H1 (cell line): Measurements from ENCODE around the gene TSPAN8. TPM values are rescaled to one million over a fixed set of nuclear protein-coding genes. Genes with fewer than 3 reads are reported as not detected.
A peak's percentile ranks its signal among the peaks of the same experiment; 100 is the strongest.

Experiments used
- CTCF ChIA-PET: fragments of 300-600 bp; sonication (Branson Sonifier 250); formaldehyde crosslinking; loops from one replicate; lab custom pipeline; 2021; ENCODE audit not compliant: partially characterized antibody; lab: Charles Lee
- POLR2A ChIA-PET: fragments of 300-600 bp; sonication (Branson Sonifier 250); formaldehyde crosslinking; loops from one replicate; lab custom pipeline; 2021; ENCODE audit warnings: inconsistent platforms; ENCODE audit not compliant: partially characterized antibody; lab: Charles Lee
- DNase-seq, 2 experiments: peaks; one replicate each; pipeline versions ENCODE4 v3.0.0 to v3.0.0-alpha.2; 2010 to 2022; ENCODE audit warnings: low spot score in 2 of 2, low read depth in 1 of 2, mixed read lengths in 1 of 2
- FAIRE-seq: peaks from 2 replicates; lab custom pipeline; 2011; peaks lifted over from hg19 to GRCh38; lab: Jason Lieb, UNC
- H2AFZ ChIP-seq: 2 replicates; pipeline ENCODE4 v1.8.1; 2012; ENCODE audit warnings: low read length, inconsistent platforms
- H2AK5ac ChIP-seq: 2 replicates; pipeline ENCODE4 v1.6.1; 2013; ENCODE audit warnings: low read depth, low read length
- H2BK120ac ChIP-seq: replicated peaks from 2 replicates; pipeline ENCODE3; 2013; ENCODE audit warnings: low read depth, low read length, inconsistent platforms
- H2BK12ac ChIP-seq: 2 replicates; pipeline ENCODE4 v1.6.1; 2013; ENCODE audit warnings: low read depth, low read length
- H2BK15ac ChIP-seq: 2 replicates; pipeline ENCODE4 v1.6.1; 2013; ENCODE audit warnings: low read length
- H2BK20ac ChIP-seq: 2 replicates; pipeline ENCODE4 v1.6.1; 2013; ENCODE audit warnings: low read length
- H2BK5ac ChIP-seq: 2 replicates; pipeline ENCODE4 v1.6.1; 2013; ENCODE audit warnings: low read depth, low read length
- H3K14ac ChIP-seq: 2 replicates; pipeline ENCODE4 v1.6.1; 2013; ENCODE audit warnings: inconsistent platforms; ENCODE audit not compliant: insufficient read length
- H3K18ac ChIP-seq: 2 replicates; pipeline ENCODE4 v1.6.1; 2013; ENCODE audit warnings: low read length; ENCODE audit errors: extremely low read depth
- H3K23ac ChIP-seq: 2 replicates; pipeline ENCODE4 v1.6.1; 2013; ENCODE audit warnings: inconsistent platforms; ENCODE audit not compliant: insufficient read length
- H3K23me2 ChIP-seq: 2 replicates; pipeline ENCODE4 v1.6.1; 2013; ENCODE audit warnings: low read depth, low read length
- H3K27ac ChIP-seq: 2 replicates; pipeline ENCODE4 v1.6.1; 2011; ENCODE audit warnings: low read depth, low read length, inconsistent platforms
- H3K27me3 ChIP-seq, 4 experiments: replicated peaks in 1 of 4; 1 replicate in 1 of 4; 2 replicates in 3 of 4; pipeline versions ENCODE4 v1.6.1 to v1.8.1; 2011 to 2013; ENCODE audit warnings: low read length in 3 of 4, mild to moderate bottlenecking in 3 of 4, inconsistent platforms in 2 of 4, mixed read lengths in 2 of 4, moderate library complexity in 1 of 4; ENCODE audit not compliant: control insufficient read depth in 3 of 4, insufficient read depth in 3 of 4; ENCODE audit errors: extremely low read depth in 1 of 4
- H3K36me3 ChIP-seq, 4 experiments: 2 replicates each; pipeline versions ENCODE4 v1.6.1 to v1.8.1; 2011 to 2013; ENCODE audit warnings: mild to moderate bottlenecking in 4 of 4, low read length in 3 of 4, moderate library complexity in 2 of 4, control low read depth in 1 of 4, inconsistent platforms in 1 of 4; ENCODE audit not compliant: insufficient read depth in 4 of 4, control insufficient read depth in 2 of 4
- H3K4ac ChIP-seq: replicated peaks from 2 replicates; pipeline ENCODE3; 2013; ENCODE audit warnings: low read length, low read depth, mixed read lengths, inconsistent platforms; ENCODE audit not compliant: insufficient read length
- H3K4me1 ChIP-seq, 4 experiments: replicated peaks in 1 of 4; 1 replicate in 1 of 4; 2 replicates in 3 of 4; pipeline versions ENCODE4 v1.6.1 to v1.8.1; 2011 to 2013; ENCODE audit warnings: low read length in 3 of 4, inconsistent platforms in 2 of 4, mixed read lengths in 1 of 4; ENCODE audit not compliant: insufficient read depth in 4 of 4, control insufficient read depth in 3 of 4
- H3K4me2 ChIP-seq, 2 experiments: 2 replicates each; pipeline versions ENCODE4 v1.6.1 to v1.8.1; 2011 to 2013; ENCODE audit warnings: low read depth in 2 of 2, low read length in 2 of 2, control low read depth in 1 of 2, inconsistent platforms in 1 of 2, mild to moderate bottlenecking in 1 of 2; ENCODE audit not compliant: insufficient read depth in 1 of 2
- H3K4me3 ChIP-seq, 4 experiments: fragments of 200-600, 300-600 bp in 1 of 4; sonication (generic), shearing (Covaris generic), sonication (Bioruptor Twin) in 1 of 4; 2 replicates each; pipeline versions ENCODE4 v1.5.1 to v1.8.1; 2011 to 2016; ENCODE audit warnings: low read length in 4 of 4, low read depth in 3 of 4, control low read depth in 2 of 4, inconsistent platforms in 2 of 4, mild to moderate bottlenecking in 2 of 4, mixed read lengths in 1 of 4, moderate library complexity in 1 of 4; ENCODE audit not compliant: insufficient read depth in 2 of 4; ENCODE audit errors: extremely low read depth in 1 of 4
- H3K56ac ChIP-seq: replicated peaks from 2 replicates; pipeline ENCODE3; 2013; ENCODE audit warnings: low read depth, mild to moderate bottlenecking, mixed read lengths, low read length, inconsistent platforms; ENCODE audit not compliant: insufficient read length
- H3K79me1 ChIP-seq: 2 replicates; pipeline ENCODE4 v1.6.1; 2013; ENCODE audit warnings: low read depth, low read length, control low read depth
- H3K79me2 ChIP-seq, 2 experiments: 2 replicates each; pipeline versions ENCODE4 v1.6.1 to v1.8.1; 2012 to 2013; ENCODE audit warnings: low read length in 2 of 2, mild to moderate bottlenecking in 2 of 2, inconsistent platforms in 1 of 2; ENCODE audit not compliant: insufficient read depth in 2 of 2, control insufficient read depth in 1 of 2
- H3K9ac ChIP-seq, 4 experiments: replicated peaks in 1 of 4; 1 replicate in 1 of 4; 2 replicates in 3 of 4; pipeline versions ENCODE4 v1.6.1 to v1.8.1; 2011 to 2013; ENCODE audit warnings: low read depth in 3 of 4, low read length in 3 of 4, control low read depth in 2 of 4, mild to moderate bottlenecking in 2 of 4, moderate library complexity in 2 of 4, inconsistent platforms in 1 of 4; ENCODE audit errors: extremely low read depth in 1 of 4
- H3K9me3 ChIP-seq, 2 experiments: 2 replicates each; pipeline versions ENCODE4 v1.6.1 to v1.8.1; 2012 to 2013; ENCODE audit warnings: mild to moderate bottlenecking in 2 of 2, moderate library complexity in 2 of 2, control low read depth in 1 of 2, inconsistent platforms in 1 of 2, low read depth in 1 of 2, low read length in 1 of 2, mixed read lengths in 1 of 2; ENCODE audit not compliant: insufficient read depth in 2 of 2
- H4K20me1 ChIP-seq, 2 experiments: replicated peaks in 1 of 2; 2 replicates each; pipeline versions ENCODE3 to v1.8.1; 2011 to 2013; ENCODE audit warnings: inconsistent platforms in 2 of 2, low read length in 2 of 2, mild to moderate bottlenecking in 1 of 2; ENCODE audit not compliant: insufficient read depth in 2 of 2, control insufficient read depth in 1 of 2
- H4K5ac ChIP-seq: 2 replicates; pipeline ENCODE4 v1.6.1; 2013; ENCODE audit warnings: low read length, low read depth, mixed read lengths, inconsistent platforms; ENCODE audit not compliant: insufficient read length
- H4K8ac ChIP-seq: 2 replicates; pipeline ENCODE4 v1.8.0; 2013; ENCODE audit warnings: mild to moderate bottlenecking, moderate library complexity, low read length, inconsistent platforms; ENCODE audit not compliant: insufficient read depth; ENCODE audit errors: extremely low read depth
- H4K91ac ChIP-seq: replicated peaks from 2 replicates; pipeline ENCODE3; 2013; ENCODE audit warnings: low read length, mixed read lengths, inconsistent platforms; ENCODE audit not compliant: insufficient read length
- CREB1 ChIP-seq: IDR thresholded peaks from 2 replicates; pipeline ENCODE4 v1.6.1; 2012; ENCODE audit warnings: inconsistent platforms
- CTCF ChIP-seq, 3 experiments: IDR thresholded peaks; 1 replicate in 2 of 3; 2 replicates in 1 of 3; pipeline versions ENCODE4 v1.5.1 to v1.6.1; 2011; ENCODE audit warnings: low read length in 3 of 3, mild to moderate bottlenecking in 3 of 3, inconsistent platforms in 2 of 3, low read depth in 1 of 3, moderate library complexity in 1 of 3; ENCODE audit not compliant: insufficient read depth in 1 of 3; ENCODE audit errors: control extremely low read depth in 1 of 3
- JUND ChIP-seq: IDR thresholded peaks from 2 replicates; pipeline ENCODE4 v1.6.1; 2011; ENCODE audit warnings: mild to moderate bottlenecking, improper control_type of control experiment, low read length
- WGBS, 2 experiments: shearing (Covaris generic) in 1 of 2; methylation state at CpG; one replicate each; pipeline versions ENCODE4 v1.1.6 to v1.1.7; 2013 to 2015; ENCODE audit warnings: low lambda C conversion rate in 2 of 2, mixed read lengths in 2 of 2, inconsistent platforms in 1 of 2, low coverage in 1 of 2, missing lambda C conversion rate in 1 of 2; ENCODE audit not compliant: insufficient replicate concordance in 2 of 2, insufficient coverage in 1 of 2, insufficient read length in 1 of 2; ENCODE audit errors: extremely low coverage in 1 of 2, missing lambda C conversion rate in 1 of 2; 5-methylcytosine and 5-hydroxymethylcytosine counted together
- polyA plus RNA-seq, 7 experiments: library from polyadenylated mRNA; depleted of rRNA in 3 of 7; stranded (reverse) in 5 of 7; unstranded in 2 of 7; fragments of >200 nt in 5 of 7; fragments of 200-250 nt in 2 of 7; gene quantifications; 1 replicate in 5 of 7; 2 replicates in 1 of 7; 4 replicates in 1 of 7; pipeline versions ENCODE4 v1.2.1 to v1.2.3, GENCODE V29; 2011 to 2013; ENCODE audit warnings: missing spikeins in 2 of 7, mixed read lengths in 2 of 7
- total RNA-seq: library from RNA; stranded (reverse); fragmentation: NEBNext Ultra II Directional; extraction: Animal tissue kit (Norgen Biotek cat#: 25700); gene quantifications from 2 replicates; pipeline ENCODE4 v1.2.1, GENCODE V29; 2021
- TF ChIP-seq, protein P1 (sequence below): IDR thresholded peaks from 2 replicates; pipeline ENCODE4 v1.6.1; 2011; ENCODE audit warnings: low read length, improper control_type of control experiment

Gene TSPAN8
- total and polyA plus RNA-seq, 2 of the 8 experiments (the other 6 are each of a cell fraction or from before 2014, with no cell fraction given), result not detected

GRCh38 chr12:71195338-71195896, 37.6 kb upstream of the TSPAN8 start:
- no peak overlapping the region for H2AK5ac ChIP-seq
- peak overlapping the region; percentile 22; the same call in 1 of the 2 replicates for H2BK12ac ChIP-seq
- H3K18ac ChIP-seq, result peak overlapping the region; percentile 9; the same call in 1 of the 2 replicates
- H3K4ac ChIP-seq, result no peak overlapping the region
- no peaks in the 10 kb centered on the region for H3K9me3 ChIP-seq
- no peak overlapping the region; the same call in 1 of the 2 replicates for H2BK5ac ChIP-seq
- 0 out of 2 replicates have a peak overlapping the region, but pooled peaks have one; percentile 1 for H2AFZ ChIP-seq
- no peak overlapping the region for H4K8ac ChIP-seq
- H4K5ac ChIP-seq, result no peak overlapping the region
- peak overlapping the region; percentile 82; the same call in 1 of the 2 replicates for H2BK20ac ChIP-seq
- H3K23me2 ChIP-seq, result no peaks in the 10 kb centered on the region
- H2BK120ac ChIP-seq, result no peak overlapping the region
- FAIRE-seq, result peak; percentile 57
- 0 out of 4 replicates have a peak overlapping the region, but pooled peaks of 1 of the 2 experiments have one; percentile 5 for H3K4me2 ChIP-seq
- H4K20me1 ChIP-seq, result no peaks in the 10 kb centered on the region
- no peak overlapping the region for H2BK15ac ChIP-seq
- 67% methylated on average over 5 of the region's 5 CpGs; no CpG with 5 or more reads in 1 of the 2 experiments for WGBS, 2 experiments
- H3K14ac ChIP-seq, result no peak overlapping the region
- no peak overlapping the region for H3K27ac ChIP-seq
- ChIA-PET CTCF (interaction anchor here (0.5 to 0.6 kb wide), 2 partner anchors 67 to 851 kb away, joined by 3 read pairs; no protein-coding TSS in a partner anchor), POLR2A (no interaction called here)
- no peak overlapping the region for H3K56ac ChIP-seq
- H3K23ac ChIP-seq, result no peak overlapping the region
- no peaks in the 10 kb centered on the region for H3K27me3 ChIP-seq
- peaks cover 0 to 8% (median 5%) of the 10 kb centered on the region in 4 experiments; a peak in 3 of 7 replicates for H3K4me1 ChIP-seq
- no peaks in the 10 kb centered on the region for H3K79me2 ChIP-seq
- no peak overlapping the region for H4K91ac ChIP-seq
- no peak for DNase-seq
- no peak overlapping the region for H3K4me3 ChIP-seq
- no peaks in the 10 kb centered on the region for H3K36me3 ChIP-seq
- H3K79me1 ChIP-seq, result no peaks in the 10 kb centered on the region
- no peak overlapping the region for H3K9ac ChIP-seq
- TF ChIP-seq JUND (no peak), CREB1 (no peak), CTCF (IDR thresholded peaks at IDR 0.05; ENCODE audit: control extremely low read depth in 1 of 3, insufficient read depth in 1 of 3, low read depth in 1 of 3, low read length in 3 of 3) (no peak)
- TF ChIP-seq, protein P1, sequence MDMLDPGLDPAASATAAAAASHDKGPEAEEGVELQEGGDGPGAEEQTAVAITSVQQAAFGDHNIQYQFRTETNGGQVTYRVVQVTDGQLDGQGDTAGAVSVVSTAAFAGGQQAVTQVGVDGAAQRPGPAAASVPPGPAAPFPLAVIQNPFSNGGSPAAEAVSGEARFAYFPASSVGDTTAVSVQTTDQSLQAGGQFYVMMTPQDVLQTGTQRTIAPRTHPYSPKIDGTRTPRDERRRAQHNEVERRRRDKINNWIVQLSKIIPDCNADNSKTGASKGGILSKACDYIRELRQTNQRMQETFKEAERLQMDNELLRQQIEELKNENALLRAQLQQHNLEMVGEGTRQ, result no peak
